ENCODE results near the gene BMPER.

DNA sequence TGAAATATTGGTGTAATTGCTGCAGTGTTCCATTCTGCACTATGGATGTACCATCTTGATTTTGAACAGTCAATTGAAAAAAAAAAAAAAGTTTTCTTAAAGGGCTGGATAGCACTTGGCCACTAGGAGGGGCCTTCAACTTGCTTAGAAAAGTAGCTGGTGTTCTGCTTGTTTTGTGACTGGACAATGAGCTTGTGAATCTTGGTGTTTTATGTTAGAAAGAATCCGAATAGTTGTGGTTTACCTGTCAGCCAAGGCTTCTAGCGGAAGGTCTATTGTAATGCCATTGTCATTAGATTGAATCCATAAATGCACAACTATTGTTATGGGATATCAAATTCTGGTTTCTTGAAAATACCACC lies 77.1 kb downstream of the BMPER start:
- TF ChIP-seq, protein P1, sequence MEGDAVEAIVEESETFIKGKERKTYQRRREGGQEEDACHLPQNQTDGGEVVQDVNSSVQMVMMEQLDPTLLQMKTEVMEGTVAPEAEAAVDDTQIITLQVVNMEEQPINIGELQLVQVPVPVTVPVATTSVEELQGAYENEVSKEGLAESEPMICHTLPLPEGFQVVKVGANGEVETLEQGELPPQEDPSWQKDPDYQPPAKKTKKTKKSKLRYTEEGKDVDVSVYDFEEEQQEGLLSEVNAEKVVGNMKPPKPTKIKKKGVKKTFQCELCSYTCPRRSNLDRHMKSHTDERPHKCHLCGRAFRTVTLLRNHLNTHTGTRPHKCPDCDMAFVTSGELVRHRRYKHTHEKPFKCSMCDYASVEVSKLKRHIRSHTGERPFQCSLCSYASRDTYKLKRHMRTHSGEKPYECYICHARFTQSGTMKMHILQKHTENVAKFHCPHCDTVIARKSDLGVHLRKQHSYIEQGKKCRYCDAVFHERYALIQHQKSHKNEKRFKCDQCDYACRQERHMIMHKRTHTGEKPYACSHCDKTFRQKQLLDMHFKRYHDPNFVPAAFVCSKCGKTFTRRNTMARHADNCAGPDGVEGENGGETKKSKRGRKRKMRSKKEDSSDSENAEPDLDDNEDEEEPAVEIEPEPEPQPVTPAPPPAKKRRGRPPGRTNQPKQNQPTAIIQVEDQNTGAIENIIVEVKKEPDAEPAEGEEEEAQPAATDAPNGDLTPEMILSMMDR (tag by site-specific recombination; IDR thresholded peaks at IDR 0.05), result no peak
- TF ChIP-seq, protein P2, sequence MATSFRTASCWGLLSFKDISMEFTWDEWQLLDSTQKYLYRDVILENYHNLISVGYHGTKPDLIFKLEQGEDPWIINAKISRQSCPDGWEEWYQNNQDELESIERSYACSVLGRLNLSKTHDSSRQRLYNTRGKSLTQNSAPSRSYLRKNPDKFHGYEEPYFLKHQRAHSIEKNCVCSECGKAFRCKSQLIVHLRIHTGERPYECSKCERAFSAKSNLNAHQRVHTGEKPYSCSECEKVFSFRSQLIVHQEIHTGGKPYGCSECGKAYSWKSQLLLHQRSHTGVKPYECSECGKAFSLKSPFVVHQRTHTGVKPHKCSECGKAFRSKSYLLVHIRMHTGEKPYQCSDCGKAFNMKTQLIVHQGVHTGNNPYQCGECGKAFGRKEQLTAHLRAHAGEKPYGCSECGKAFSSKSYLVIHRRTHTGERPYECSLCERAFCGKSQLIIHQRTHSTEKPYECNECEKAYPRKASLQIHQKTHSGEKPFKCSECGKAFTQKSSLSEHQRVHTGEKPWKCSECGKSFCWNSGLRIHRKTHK (tag by site-specific recombination; IDR thresholded peaks at IDR 0.05), result no peak
- no peak for TF ChIP-seq ZNF670 (tag by site-specific recombination; IDR thresholded peaks at IDR 0.05; ENCODE audit: low read depth)
- TF ChIP-seq GLI4 (tag by site-specific recombination; IDR thresholded peaks at IDR 0.05), result no peak
- no peak for TF ChIP-seq ZNF274 (IDR thresholded peaks at IDR 0.05; ENCODE audit: low read length)
- no peak for TF ChIP-seq ZNF274 (tag by site-specific recombination; IDR thresholded peaks at IDR 0.05; ENCODE audit: borderline replicate concordance)
- TF ChIP-seq ZNF366 (tag by site-specific recombination; conservative IDR thresholded peaks at IDR 0.05), result no peak
